Thyroid gland (tissue), 4 donors: Measurements from ENCODE around the gene DMRT1. TPM values are rescaled to one million over a fixed set of nuclear protein-coding genes. Genes with fewer than 3 reads are reported as not detected.

Experiments used
- DNase-seq, 2 donors: peaks; one replicate each; pipeline ENCODE4 v3.0.0-alpha.2; 2019
- H3K27ac ChIP-seq, 3 donors: fragments of 200-600 bp; sonication (generic); 1 replicate in 2 of 3; 2 replicates in 1 of 3; pipeline ENCODE4 v1.5.1; 2016 to 2019; ENCODE audit warnings: mild to moderate bottlenecking in 1 of 3, moderate library complexity in 1 of 3
- H3K27me3 ChIP-seq: fragments of 200-600 bp; sonication (generic); one replicate; pipeline ENCODE4 v1.5.1; 2019
- H3K36me3 ChIP-seq, 2 donors: fragments of 200-600 bp; sonication (generic); one replicate each; pipeline ENCODE4 v1.5.1; 2016 to 2019
- H3K4me1 ChIP-seq, 2 donors: fragments of 200-600 bp; sonication (generic); one replicate each; pipeline ENCODE4 v1.5.1; 2017 to 2019
- H3K4me3 ChIP-seq, 3 donors: fragments of 200-600 bp; sonication (generic); replicated peaks in 1 of 3; 1 replicate in 2 of 3; 2 replicates in 1 of 3; pipeline ENCODE4 v1.5.1; 2016; ENCODE audit warnings: mild to moderate bottlenecking in 1 of 3
- H3K9me3 ChIP-seq: fragments of 200-600 bp; sonication (generic); one replicate; pipeline ENCODE4 v1.5.1; 2017
- POLR2A ChIP-seq, 2 donors: fragments of 450-650 bp; IDR thresholded peaks; one replicate each; pipeline ENCODE4 v1.6.1; 2017; ENCODE audit warnings: antibody characterized with exemption in 2 of 2, mild to moderate bottlenecking in 2 of 2, moderate library complexity in 1 of 2
- WGBS, 2 donors: methylation state at CpG; one replicate each; pipeline ENCODE4 v1.1.5; 2017; 5-methylcytosine and 5-hydroxymethylcytosine counted together
- intact Hi-C: fragments of 100-400 bp; cut with DNase I; formaldehyde crosslinking; loops from one replicate; pipeline ENCODE4 v1.15.1; 2023
- total RNA-seq, 4 donors: library from RNA; depleted of rRNA; stranded (reverse); fragments of >200 nt; gene quantifications; one replicate each; pipeline ENCODE4 v1.2.3, GENCODE V29; 2016
- TF ChIP-seq, protein P1 (sequence below), 6 experiments: fragments of 200-600 bp in 3 of 6; fragments of 450-650 bp in 3 of 6; sonication (generic) in 3 of 6; IDR thresholded peaks; one replicate each; pipeline ENCODE4 v1.5.1; 2016 to 2019; ENCODE audit warnings: antibody characterized with exemption in 6 of 6, mild to moderate bottlenecking in 2 of 6, inconsistent platforms in 1 of 6, moderate library complexity in 1 of 6

The DMRT1 gene
- total RNA-seq = 1 to 10 TPM in 1 of 4 donors, under 1 TPM in 2, not detected in 1; 0.33 to 2.0 (median 0.94) TPM

DNA sequence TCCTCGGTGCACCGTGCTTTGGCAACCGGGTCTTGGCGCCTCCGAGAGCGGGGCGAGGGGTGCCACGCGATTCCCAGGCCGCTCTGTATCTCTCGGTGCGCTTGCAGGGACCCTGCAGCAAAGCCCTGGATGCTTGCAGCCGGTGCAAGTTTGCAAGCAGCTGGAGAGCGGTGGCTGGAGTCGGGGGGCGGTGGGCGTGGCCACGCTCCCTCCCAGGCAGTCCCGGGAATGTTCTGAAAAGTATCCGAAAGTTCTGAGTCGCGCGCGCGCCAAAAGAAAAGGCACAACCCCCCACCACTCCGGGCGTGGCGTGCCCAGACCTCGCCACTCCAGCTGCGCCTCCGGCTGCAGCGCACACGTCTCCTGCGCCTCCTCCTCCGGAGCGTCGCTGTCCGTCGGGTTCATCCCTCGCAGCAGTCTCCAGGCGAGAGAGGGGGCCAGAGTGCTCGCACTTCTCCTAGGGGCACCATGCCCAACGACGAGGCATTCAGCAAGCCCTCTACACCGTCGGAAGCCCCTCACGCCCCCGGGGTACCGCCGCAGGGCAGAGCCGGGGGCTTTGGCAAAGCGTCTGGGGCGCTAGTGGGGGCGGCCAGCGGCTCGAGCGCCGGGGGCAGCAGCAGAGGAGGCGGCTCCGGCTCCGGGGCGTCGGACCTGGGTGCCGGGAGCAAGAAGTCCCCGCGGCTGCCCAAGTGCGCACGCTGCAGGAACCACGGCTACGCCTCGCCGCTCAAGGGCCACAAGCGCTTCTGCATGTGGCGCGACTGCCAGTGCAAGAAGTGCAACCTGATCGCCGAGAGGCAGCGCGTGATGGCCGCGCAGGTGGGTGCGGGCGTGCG is at the start of gene DMRT1:
Gene DMRT1 (plus strand): TSS at position 327 of the 839 bp plus-strand sequence. CDS start 142 bp downstream, at position 469.
- TF ChIP-seq POLR2A (IDR thresholded peaks at IDR 0.05) = no peak
- TF ChIP-seq, protein P1, sequence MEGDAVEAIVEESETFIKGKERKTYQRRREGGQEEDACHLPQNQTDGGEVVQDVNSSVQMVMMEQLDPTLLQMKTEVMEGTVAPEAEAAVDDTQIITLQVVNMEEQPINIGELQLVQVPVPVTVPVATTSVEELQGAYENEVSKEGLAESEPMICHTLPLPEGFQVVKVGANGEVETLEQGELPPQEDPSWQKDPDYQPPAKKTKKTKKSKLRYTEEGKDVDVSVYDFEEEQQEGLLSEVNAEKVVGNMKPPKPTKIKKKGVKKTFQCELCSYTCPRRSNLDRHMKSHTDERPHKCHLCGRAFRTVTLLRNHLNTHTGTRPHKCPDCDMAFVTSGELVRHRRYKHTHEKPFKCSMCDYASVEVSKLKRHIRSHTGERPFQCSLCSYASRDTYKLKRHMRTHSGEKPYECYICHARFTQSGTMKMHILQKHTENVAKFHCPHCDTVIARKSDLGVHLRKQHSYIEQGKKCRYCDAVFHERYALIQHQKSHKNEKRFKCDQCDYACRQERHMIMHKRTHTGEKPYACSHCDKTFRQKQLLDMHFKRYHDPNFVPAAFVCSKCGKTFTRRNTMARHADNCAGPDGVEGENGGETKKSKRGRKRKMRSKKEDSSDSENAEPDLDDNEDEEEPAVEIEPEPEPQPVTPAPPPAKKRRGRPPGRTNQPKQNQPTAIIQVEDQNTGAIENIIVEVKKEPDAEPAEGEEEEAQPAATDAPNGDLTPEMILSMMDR (IDR thresholded peaks at IDR 0.05) = no peak
- 2 to 3% methylated on average over 16 to 26 of the region's 84 CpGs for WGBS, 2 donors
- no peaks in the 10 kb centered on the region for H3K36me3 ChIP-seq
- peaks cover 3 to 18% of the 10 kb centered on the region in 2 donors for H3K4me1 ChIP-seq
- no peak within 1 kb of the TSS for H3K27ac ChIP-seq
- intact Hi-C loops = no loop called here
- no peaks in the 10 kb centered on the region for H3K9me3 ChIP-seq
- H3K27me3 ChIP-seq = peaks cover 15% of the 10 kb centered on the region
- DNase-seq = peak; percentile 76
- H3K4me3 ChIP-seq = no peak within 1 kb of the TSS

DNA sequence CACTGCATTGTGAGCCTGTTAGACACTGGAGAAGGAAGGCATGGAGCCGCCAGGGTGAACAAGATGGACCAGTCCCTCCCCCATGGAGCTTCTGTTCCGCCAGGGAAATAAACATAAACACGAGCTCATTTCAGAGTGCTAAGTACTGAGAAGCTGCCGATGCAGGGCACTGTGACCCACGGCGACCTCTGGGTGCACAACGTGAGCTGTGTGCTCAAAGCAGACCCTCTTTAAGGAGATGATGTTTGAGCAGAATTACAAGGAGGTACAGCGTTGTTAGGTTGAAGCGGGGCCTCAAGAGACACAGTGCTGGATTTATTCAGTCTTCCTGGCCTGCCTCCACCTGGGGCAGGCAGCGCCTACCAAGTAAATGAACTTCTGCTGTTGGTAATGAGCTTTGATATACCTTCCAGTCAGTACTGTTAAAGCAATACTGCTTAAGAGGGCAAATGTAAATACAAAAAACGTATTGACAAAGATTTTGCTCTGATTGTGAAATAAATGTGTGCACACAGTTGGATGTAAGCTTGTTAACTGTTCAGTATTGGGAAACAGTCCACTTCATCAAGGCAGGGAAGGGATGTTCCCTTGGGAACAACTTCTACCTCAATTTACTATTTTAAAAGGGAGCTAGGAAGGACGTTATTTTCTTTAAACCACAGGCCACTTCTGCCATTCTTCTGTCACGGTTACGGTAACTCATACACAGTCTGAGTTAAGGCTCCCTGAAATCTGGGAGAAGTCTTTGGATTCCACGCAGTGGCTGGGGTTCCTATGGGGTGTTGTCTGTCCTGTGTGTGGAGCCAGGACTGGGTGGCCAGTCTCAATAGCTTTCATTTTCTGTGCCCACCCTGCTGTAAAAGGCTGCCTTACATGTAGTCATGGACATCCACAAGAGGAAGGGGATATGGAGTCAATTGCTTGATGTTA is 48.9 kb upstream of the DMRT1 start:
- DNase-seq = peak in 1 of 2 donors; percentile 58
- Histone ChIP-seq H3K27me3 (no peaks in the 10 kb centered on the region), H3K4me1 (peaks cover 0 to 14% of the 10 kb centered on the region in 2 donors), H3K36me3 (no peaks in the 10 kb centered on the region), H3K4me3 (no peak overlapping the region), H3K27ac (peak overlapping the region in 2 of 3 donors; percentile 50 to 54), H3K9me3 (no peaks in the 10 kb centered on the region)
- WGBS, 2 donors = 63 to 74% methylated on average over 13 to 15 of the region's 15 CpGs
- no peak for TF ChIP-seq POLR2A (IDR thresholded peaks at IDR 0.05)
- TF ChIP-seq, protein P1 (IDR thresholded peaks at IDR 0.05) = no peak
- intact Hi-C loops = no loop called here

DNA sequence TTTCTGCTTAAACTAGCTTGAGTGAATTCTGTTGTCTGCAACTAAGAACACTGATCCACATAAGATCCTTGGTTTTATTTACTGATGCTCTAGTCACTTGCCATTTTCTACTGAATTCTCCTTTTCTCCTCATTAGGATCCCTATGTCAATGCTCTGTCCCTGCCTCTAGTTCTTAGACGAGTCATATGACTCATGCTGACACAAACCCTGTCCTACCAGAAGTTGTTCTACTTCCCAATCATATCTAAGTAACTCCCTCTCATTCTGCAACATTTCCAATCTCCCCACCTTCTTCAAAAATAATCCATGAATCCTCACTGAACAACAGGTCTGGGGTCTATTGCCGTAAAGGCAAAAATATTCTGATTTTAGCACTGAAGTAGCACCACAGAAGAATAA is 47.1 kb upstream of the DMRT1 start:
- Histone ChIP-seq H3K4me1 (peaks cover 0 to 14% of the 10 kb centered on the region in 2 donors), H3K27me3 (no peaks in the 10 kb centered on the region), H3K36me3 (no peaks in the 10 kb centered on the region), H3K9me3 (no peaks in the 10 kb centered on the region), H3K27ac (no peak overlapping the region), H3K4me3 (no peak overlapping the region)
- TF ChIP-seq, protein P1 (IDR thresholded peaks at IDR 0.05) = no peak
- TF ChIP-seq POLR2A (IDR thresholded peaks at IDR 0.05) = no peak
- WGBS, 2 donors = 92 to 93% methylated on average over 2 of the region's 2 CpGs
- intact Hi-C loops = no loop called here
- no peak for DNase-seq

DNA sequence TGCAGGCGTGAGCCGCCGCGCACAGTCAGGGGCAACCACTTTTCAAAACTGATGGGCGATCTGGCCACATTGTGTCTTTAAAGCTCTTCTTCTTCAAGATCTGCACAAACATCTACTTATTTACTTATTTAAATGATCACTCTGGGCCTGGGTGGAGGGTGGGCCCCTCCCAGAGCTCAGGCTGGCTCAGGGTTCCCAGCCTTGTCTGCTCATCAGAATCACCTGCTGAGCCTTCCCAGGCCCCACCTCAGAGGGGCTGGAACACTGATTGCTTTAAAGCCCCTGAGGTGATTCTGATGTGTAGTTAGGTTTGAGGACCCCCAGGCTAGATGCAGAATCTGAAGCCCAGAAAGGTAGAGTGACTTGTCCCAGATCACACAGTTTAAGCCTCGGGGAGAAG is 45.6 kb upstream of the DMRT1 start:
- Histone ChIP-seq H3K4me1 (peaks cover 1 to 9% of the 10 kb centered on the region in 2 donors), H3K4me3 (no peak overlapping the region), H3K9me3 (no peaks in the 10 kb centered on the region), H3K27ac (no peak overlapping the region), H3K27me3 (no peaks in the 10 kb centered on the region), H3K36me3 (no peaks in the 10 kb centered on the region)
- 97 to 98% methylated on average over 6 of the region's 6 CpGs for WGBS, 2 donors
- TF ChIP-seq, protein P1 (IDR thresholded peaks at IDR 0.05) = no peak
- no peak for TF ChIP-seq POLR2A (IDR thresholded peaks at IDR 0.05)
- intact Hi-C loops = no loop called here
- DNase-seq = no peak
